CD4-positive, alpha-beta memory T cell (primary cell): ENCODE data around the gene ACSL5. TPM values are rescaled to one million over a fixed set of nuclear protein-coding genes. Genes with fewer than 3 reads are reported as not detected.

Source experiments
- CTCF ChIA-PET: fragments of 350-600 bp; sonication (Branson Sonifier 250); formaldehyde crosslinking; loops from one replicate; lab custom pipeline; 2021; ENCODE audit warnings: inconsistent platforms; ENCODE audit not compliant: partially characterized antibody; lab: Charles Lee
- POLR2A ChIA-PET: fragments of 350-600 bp; sonication (Branson Sonifier 250); formaldehyde crosslinking; loops from one replicate; lab custom pipeline; 2021; ENCODE audit not compliant: partially characterized antibody; lab: Charles Lee
- DNase-seq, 5 donors: peaks; one replicate each; pipeline versions ENCODE4 v3.0.0 to v3.0.0-alpha.2; 2020 to 2022; ENCODE audit warnings: mixed read lengths in 1 of 5
- H3K27ac ChIP-seq: one replicate; pipeline ENCODE4 v1.7.0; 2013; ENCODE audit warnings: low read depth, low read length
- H3K27me3 ChIP-seq: 2 replicates; pipeline ENCODE4 v1.7.0; 2013; ENCODE audit warnings: mild to moderate bottlenecking, low read length, moderate library complexity; ENCODE audit not compliant: insufficient read depth
- H3K36me3 ChIP-seq: 2 replicates; pipeline ENCODE4 v1.7.0; 2013; ENCODE audit warnings: mild to moderate bottlenecking, low read length, moderate library complexity; ENCODE audit not compliant: insufficient read depth
- H3K4me1 ChIP-seq: 2 replicates; pipeline ENCODE4 v1.7.0; 2013; ENCODE audit warnings: mild to moderate bottlenecking, low read length, moderate library complexity; ENCODE audit not compliant: insufficient read depth
- H3K4me3 ChIP-seq, 2 donors: one replicate each; pipeline ENCODE4 v1.7.0; 2013; ENCODE audit warnings: low read length in 2 of 2, mild to moderate bottlenecking in 1 of 2
- H3K9me3 ChIP-seq, 2 donors: one replicate each; pipeline ENCODE4 v1.7.0; 2013; ENCODE audit warnings: low read length in 2 of 2, control low read depth in 1 of 2; ENCODE audit not compliant: control insufficient read depth in 1 of 2
- H3K27ac Mint-ChIP-seq, 7 donors: one replicate each; pipeline ENCODE4 v1.8.0; 2020 to 2021; ENCODE audit warnings: mixed read lengths in 7 of 7, mild to moderate bottlenecking in 6 of 7, inconsistent platforms in 3 of 7, moderate library complexity in 3 of 7
- H3K27me3 Mint-ChIP-seq, 2 donors: one replicate each; pipeline ENCODE4 v1.8.0; 2020 to 2021; ENCODE audit warnings: mixed read lengths in 2 of 2
- H3K36me3 Mint-ChIP-seq, 2 donors: one replicate each; pipeline ENCODE4 v1.8.0; 2020 to 2021; ENCODE audit warnings: mixed read lengths in 2 of 2, inconsistent platforms in 1 of 2, mild to moderate bottlenecking in 1 of 2
- H3K4me1 Mint-ChIP-seq, 4 donors: one replicate each; pipeline ENCODE4 v1.8.0; 2020 to 2021; ENCODE audit warnings: mixed read lengths in 4 of 4, mild to moderate bottlenecking in 1 of 4
- H3K4me3 Mint-ChIP-seq, 8 donors: one replicate each; pipeline ENCODE4 v1.8.0; 2020 to 2021; ENCODE audit warnings: mixed read lengths in 8 of 8, mild to moderate bottlenecking in 7 of 8, moderate library complexity in 6 of 8, inconsistent platforms in 3 of 8
- H3K9me3 Mint-ChIP-seq, 8 donors: one replicate each; pipeline ENCODE4 v1.8.0; 2020 to 2021; ENCODE audit warnings: mixed read lengths in 8 of 8, mild to moderate bottlenecking in 5 of 8, inconsistent platforms in 3 of 8, moderate library complexity in 1 of 8
- intact Hi-C: fragments of 100-400 bp; cut with micrococcal nuclease; formaldehyde crosslinking; loops from one replicate; pipeline ENCODE4 v1.15.1; 2023
- polyA plus RNA-seq, 2 donors: library from polyadenylated mRNA; unstranded; fragments of 300-500 nt; fragmentation: Illumina TruSeq; gene quantifications; one replicate each; pipeline ENCODE4 v1.2.3, GENCODE V29; 2021
- total RNA-seq, 2 experiments: library from RNA; stranded (reverse); gene quantifications; one replicate each; pipeline ENCODE4 v1.2.3, GENCODE V29; 2021

ACSL5 gene
- total and polyA plus RNA-seq, 4 experiments from 2014 or later, result 51.8 to 83.8 (median 58.0) TPM

GRCh38 chr10:112344261-112344660 lies 29.7 kb upstream of the ACSL5 start:
- no peaks in the 10 kb centered on the region for H3K27me3 ChIP-seq
- H3K4me1 ChIP-seq, result no peaks in the 10 kb centered on the region
- H3K9me3 ChIP-seq, result no peaks in the 10 kb centered on the region
- H3K4me3 Mint-ChIP-seq, result no peak overlapping the region
- H3K36me3 Mint-ChIP-seq, result no peaks in the 10 kb centered on the region
- DNase-seq, result no peak
- no peak overlapping the region for H3K27ac ChIP-seq
- H3K27ac Mint-ChIP-seq, result no peak overlapping the region
- ChIA-PET CTCF (no interaction called here), POLR2A (no interaction called here)
- no peak overlapping the region for H3K4me3 ChIP-seq
- H3K36me3 ChIP-seq, result no peaks in the 10 kb centered on the region
- H3K4me1 Mint-ChIP-seq, result no peaks in the 10 kb centered on the region
- intact Hi-C loops, result loop anchor here (5.0 kb wide), 1 partner anchor 33 kb away; no protein-coding TSS in a partner anchor
- no peaks in the 10 kb centered on the region for H3K9me3 Mint-ChIP-seq
- H3K27me3 Mint-ChIP-seq, result no peaks in the 10 kb centered on the region

GRCh38 chr10:112345202-112345601 lies 28.7 kb upstream of the ACSL5 start:
- DNase-seq, result no peak
- H3K36me3 ChIP-seq, result no peaks in the 10 kb centered on the region
- no peaks in the 10 kb centered on the region for H3K27me3 Mint-ChIP-seq
- no peaks in the 10 kb centered on the region for H3K9me3 ChIP-seq
- H3K4me1 Mint-ChIP-seq, result no peaks in the 10 kb centered on the region
- H3K27ac ChIP-seq, result no peak overlapping the region
- no peaks in the 10 kb centered on the region for H3K9me3 Mint-ChIP-seq
- no peak overlapping the region for H3K27ac Mint-ChIP-seq
- H3K27me3 ChIP-seq, result no peaks in the 10 kb centered on the region
- intact Hi-C loops, result no loop called here
- no peak overlapping the region for H3K4me3 ChIP-seq
- H3K36me3 Mint-ChIP-seq, result no peaks in the 10 kb centered on the region
- CTCF ChIA-PET, result no interaction called here
- no peak overlapping the region for H3K4me3 Mint-ChIP-seq
- no peaks in the 10 kb centered on the region for H3K4me1 ChIP-seq
- POLR2A ChIA-PET, result no interaction called here

- ChIA-PET CTCF (no interaction called here), POLR2A (no interaction called here)
- Mint-ChIP-seq H3K4me3 (no peak overlapping the region), H3K27ac (no peak overlapping the region), H3K27me3 (no peaks in the 10 kb centered on the region), H3K9me3 (no peaks in the 10 kb centered on the region), H3K4me1 (no peaks in the 10 kb centered on the region), H3K36me3 (no peaks in the 10 kb centered on the region)
- Histone ChIP-seq H3K36me3 (no peaks in the 10 kb centered on the region), H3K27ac (no peak overlapping the region), H3K4me1 (no peaks in the 10 kb centered on the region), H3K4me3 (no peak overlapping the region), H3K27me3 (no peaks in the 10 kb centered on the region), H3K9me3 (no peaks in the 10 kb centered on the region)
- intact Hi-C loops, result no loop called here
- DNase-seq, result no peak
Measured at GRCh38 chr10:112345743-112346142, 28.2 kb upstream of the ACSL5 start.

- no peak for DNase-seq
- intact Hi-C loops, result no loop called here
- Histone ChIP-seq H3K4me1 (no peaks in the 10 kb centered on the region), H3K4me3 (no peak overlapping the region), H3K27ac (no peak overlapping the region), H3K9me3 (no peaks in the 10 kb centered on the region), H3K36me3 (no peaks in the 10 kb centered on the region), H3K27me3 (no peaks in the 10 kb centered on the region)
- H3K27me3 Mint-ChIP-seq, result no peaks in the 10 kb centered on the region
- POLR2A ChIA-PET, result interaction anchor here (0.7 kb wide), 1 partner anchor 1460 kb away, joined by 3 read pairs; no protein-coding TSS in a partner anchor
- no peaks in the 10 kb centered on the region for H3K9me3 Mint-ChIP-seq
- H3K27ac Mint-ChIP-seq, result no peak overlapping the region
- no peaks in the 10 kb centered on the region for H3K4me1 Mint-ChIP-seq
- no peaks in the 10 kb centered on the region for H3K36me3 Mint-ChIP-seq
- H3K4me3 Mint-ChIP-seq, result no peak overlapping the region
- CTCF ChIA-PET, result no interaction called here
Measured at GRCh38 chr10:112346774-112347173, 27.1 kb upstream of the ACSL5 start.

- H3K36me3 Mint-ChIP-seq, result no peaks in the 10 kb centered on the region
- Histone ChIP-seq H3K4me1 (no peaks in the 10 kb centered on the region), H3K36me3 (no peaks in the 10 kb centered on the region), H3K27me3 (no peaks in the 10 kb centered on the region), H3K4me3 (no peak overlapping the region), H3K27ac (no peak overlapping the region), H3K9me3 (no peaks in the 10 kb centered on the region)
- no peak for DNase-seq
- no peaks in the 10 kb centered on the region for H3K9me3 Mint-ChIP-seq
- ChIA-PET POLR2A (no interaction called here), CTCF (interaction anchor here (1.2 kb wide), 1 partner anchor 13 kb away, joined by 3 read pairs; no protein-coding TSS in a partner anchor)
- intact Hi-C loops, result no loop called here
- H3K4me3 Mint-ChIP-seq, result no peak overlapping the region
- no peaks in the 10 kb centered on the region for H3K27me3 Mint-ChIP-seq
- no peaks in the 10 kb centered on the region for H3K4me1 Mint-ChIP-seq
- no peak overlapping the region for H3K27ac Mint-ChIP-seq
Measured at GRCh38 chr10:112347709-112348671, 25.9 kb upstream of the ACSL5 start.

- H3K9me3 Mint-ChIP-seq, result no peaks in the 10 kb centered on the region
- H3K27ac Mint-ChIP-seq, result no peak overlapping the region
- Histone ChIP-seq H3K4me3 (no peak overlapping the region), H3K36me3 (no peaks in the 10 kb centered on the region), H3K27ac (no peak overlapping the region), H3K9me3 (no peaks in the 10 kb centered on the region), H3K4me1 (no peaks in the 10 kb centered on the region), H3K27me3 (no peaks in the 10 kb centered on the region)
- no peaks in the 10 kb centered on the region for H3K36me3 Mint-ChIP-seq
- intact Hi-C loops, result no loop called here
- no peak for DNase-seq
- POLR2A ChIA-PET, result no interaction called here
- no peak overlapping the region for H3K4me3 Mint-ChIP-seq
- CTCF ChIA-PET, result interaction anchor here (1.2 to 1.7 kb wide), 2 partner anchors 14 to 25 kb away, joined by 3 to 4 read pairs; partner anchors contain the start of gene ACSL5
- H3K4me1 Mint-ChIP-seq, result no peaks in the 10 kb centered on the region
- no peaks in the 10 kb centered on the region for H3K27me3 Mint-ChIP-seq
Measured at GRCh38 chr10:112348759-112349158, 25.2 kb upstream of the ACSL5 start.

GRCh38 chr10:112349521-112350085 lies 24.3 kb upstream of the ACSL5 start:
- Histone ChIP-seq H3K36me3 (no peaks in the 10 kb centered on the region), H3K4me1 (no peaks in the 10 kb centered on the region), H3K4me3 (no peak overlapping the region), H3K27me3 (no peaks in the 10 kb centered on the region), H3K9me3 (no peaks in the 10 kb centered on the region), H3K27ac (no peak overlapping the region)
- POLR2A ChIA-PET, result no interaction called here
- no peak for DNase-seq
- CTCF ChIA-PET, result interaction anchor here (1.7 kb wide), 1 partner anchor 24 kb away, joined by 4 read pairs; the partner anchor contains the start of gene ACSL5
- H3K9me3 Mint-ChIP-seq, result no peaks in the 10 kb centered on the region
- no peaks in the 10 kb centered on the region for H3K4me1 Mint-ChIP-seq
- H3K27ac Mint-ChIP-seq, result no peak overlapping the region
- intact Hi-C loops, result no loop called here
- H3K27me3 Mint-ChIP-seq, result no peaks in the 10 kb centered on the region
- H3K4me3 Mint-ChIP-seq, result no peak overlapping the region
- no peaks in the 10 kb centered on the region for H3K36me3 Mint-ChIP-seq
